ENCODE measurements around the gene ST6GALNAC2.

ST6GALNAC2 gene

DNA sequence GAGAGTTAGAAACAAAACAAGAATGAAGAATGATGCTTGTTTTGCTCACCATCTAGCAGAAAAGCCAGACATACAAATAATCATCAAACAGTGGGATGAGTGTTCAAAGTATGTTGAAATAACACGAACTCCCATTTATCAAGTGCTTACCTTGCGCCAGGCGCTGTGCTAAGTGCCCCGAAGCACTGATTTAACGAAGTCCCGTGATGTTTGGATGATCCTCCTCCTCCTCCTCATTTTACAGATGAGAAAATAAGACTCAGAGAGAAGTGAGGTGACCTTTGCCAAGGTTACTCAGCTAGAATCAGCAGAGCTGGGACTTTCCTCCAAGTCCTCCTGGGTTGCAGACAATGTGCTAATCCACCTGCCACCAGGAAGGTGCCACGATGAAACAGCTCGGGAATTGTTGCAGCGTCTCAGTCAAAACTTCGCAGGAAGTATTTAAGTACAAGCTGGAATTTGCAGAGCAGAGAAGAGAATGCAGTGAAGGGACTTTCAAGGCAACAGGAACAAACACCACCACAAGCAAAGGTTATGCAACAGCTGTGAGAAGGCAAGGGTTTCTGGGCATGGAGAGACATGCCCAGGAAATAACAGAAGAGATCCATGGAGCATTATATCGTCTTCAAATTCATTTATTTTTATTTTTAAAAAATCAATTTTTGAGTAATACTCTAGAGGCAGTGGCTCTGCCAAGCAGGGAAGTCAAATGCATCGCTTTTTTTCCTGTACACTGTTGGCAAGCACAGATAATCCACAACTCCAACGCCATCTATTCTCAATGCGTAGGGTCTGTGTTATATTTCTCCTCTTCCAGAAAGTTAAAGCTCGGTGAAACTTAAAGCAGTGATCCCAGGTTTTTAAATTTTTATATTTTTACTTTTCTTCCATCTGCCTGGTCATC lies 34.7 kb downstream of the ST6GALNAC2 start:
- no peak for DNase-seq

DNA sequence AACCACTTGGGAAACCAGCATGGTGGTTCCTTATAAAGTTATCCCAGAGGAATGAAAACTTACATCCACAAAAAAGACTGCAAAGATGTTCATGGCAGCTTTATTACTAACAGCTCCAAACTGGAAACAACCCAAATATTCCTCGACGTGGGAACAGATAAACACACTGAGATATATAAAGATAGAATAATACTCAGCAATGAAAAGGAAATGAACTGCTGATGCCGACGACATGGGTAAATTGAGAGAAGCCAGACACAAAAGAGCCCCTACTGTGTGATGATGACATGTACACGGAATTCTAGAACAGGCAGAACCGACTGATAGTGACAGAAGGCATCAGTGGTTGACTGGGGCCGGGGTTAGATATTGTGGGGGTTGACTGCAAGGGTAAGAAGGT lies 36.1 kb downstream of the ST6GALNAC2 start:
- no peak for DNase-seq

GRCh38 chr17:76549215-76549518 lies 36.5 kb downstream of the ST6GALNAC2 start:
- DNase-seq, result no peak

- no peak for DNase-seq
Observed at GRCh38 chr17:76548378-76549214, 37.1 kb downstream of the ST6GALNAC2 start.

DNA sequence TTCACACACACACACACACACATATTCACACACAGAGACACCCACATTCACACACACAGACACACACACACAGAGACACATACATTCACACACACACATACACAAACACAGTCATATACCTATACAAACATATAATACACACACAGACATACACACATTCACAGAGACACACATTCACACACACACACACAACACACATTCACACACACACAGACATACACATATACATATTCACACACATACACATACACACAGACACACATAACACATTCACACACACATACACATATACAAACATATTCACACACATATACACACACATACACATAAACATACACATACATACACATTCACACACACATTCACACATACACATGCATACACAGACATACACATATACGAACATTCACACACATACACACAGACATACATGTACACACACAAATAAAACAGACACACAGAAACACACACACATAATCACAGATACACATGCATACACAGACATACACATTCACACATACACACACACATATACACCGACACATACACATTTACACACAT lies 37.9 kb downstream of the ST6GALNAC2 start:
- DNase-seq, result no peak

DNA sequence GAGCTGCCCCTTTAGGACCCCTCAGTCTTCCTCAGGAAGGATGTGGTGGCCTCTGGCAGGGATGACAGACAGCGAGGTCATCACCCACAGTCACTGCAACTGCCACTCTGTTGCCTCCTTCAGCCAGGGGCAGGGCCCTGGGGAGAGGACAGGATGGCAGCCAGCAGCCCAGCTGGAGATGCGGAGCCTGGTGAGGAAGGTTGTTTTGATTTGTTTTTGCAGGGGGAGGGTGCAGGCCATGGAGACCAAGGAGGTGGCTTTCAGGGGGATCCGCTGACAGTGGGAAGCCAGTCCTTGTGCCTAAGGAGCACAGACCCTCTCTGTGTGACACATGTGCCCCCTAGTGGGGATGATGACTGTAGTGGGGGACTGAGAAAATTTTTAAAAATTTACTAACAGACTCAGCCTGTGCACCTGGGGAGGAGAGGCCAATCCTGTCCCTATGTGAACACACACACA lies 38.4 kb downstream of the ST6GALNAC2 start:
- peak; percentile 77 for DNase-seq

GRCh38 chr17:76546556-76547182 lies 39.0 kb downstream of the ST6GALNAC2 start:
- DNase-seq, result no peak

DNA sequence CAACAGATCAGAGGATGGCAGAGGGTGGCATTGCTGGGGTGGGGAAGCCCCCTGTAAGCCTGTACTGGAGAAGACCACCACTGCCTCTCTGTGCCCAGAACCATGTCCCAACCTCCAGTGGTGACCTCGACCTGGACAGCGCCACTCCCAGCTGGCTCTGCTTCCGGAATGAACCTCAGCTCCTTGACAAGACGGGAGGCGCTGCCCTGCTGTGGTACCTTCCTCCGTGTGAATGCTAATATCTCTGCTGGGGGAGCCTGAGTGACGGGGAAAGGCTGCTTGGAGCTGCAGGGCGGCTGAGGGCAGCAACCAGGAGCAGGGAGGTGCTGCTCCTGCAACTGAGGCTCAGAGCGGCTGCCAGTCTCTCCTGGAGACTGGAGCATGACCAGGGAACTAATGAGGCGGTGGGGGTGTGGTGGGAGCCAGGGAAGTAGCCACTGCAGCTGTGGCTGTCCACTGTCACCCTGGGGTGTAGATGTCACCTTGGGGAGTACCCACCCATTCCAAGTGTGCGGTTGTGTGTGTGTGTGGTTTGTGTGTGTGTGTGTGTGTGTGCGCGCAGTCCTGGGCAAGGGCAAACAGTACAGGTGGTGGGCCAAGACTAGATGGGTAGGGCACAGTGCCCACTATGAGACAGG lies 39.6 kb downstream of the ST6GALNAC2 start:
- no peak for DNase-seq

DNA sequence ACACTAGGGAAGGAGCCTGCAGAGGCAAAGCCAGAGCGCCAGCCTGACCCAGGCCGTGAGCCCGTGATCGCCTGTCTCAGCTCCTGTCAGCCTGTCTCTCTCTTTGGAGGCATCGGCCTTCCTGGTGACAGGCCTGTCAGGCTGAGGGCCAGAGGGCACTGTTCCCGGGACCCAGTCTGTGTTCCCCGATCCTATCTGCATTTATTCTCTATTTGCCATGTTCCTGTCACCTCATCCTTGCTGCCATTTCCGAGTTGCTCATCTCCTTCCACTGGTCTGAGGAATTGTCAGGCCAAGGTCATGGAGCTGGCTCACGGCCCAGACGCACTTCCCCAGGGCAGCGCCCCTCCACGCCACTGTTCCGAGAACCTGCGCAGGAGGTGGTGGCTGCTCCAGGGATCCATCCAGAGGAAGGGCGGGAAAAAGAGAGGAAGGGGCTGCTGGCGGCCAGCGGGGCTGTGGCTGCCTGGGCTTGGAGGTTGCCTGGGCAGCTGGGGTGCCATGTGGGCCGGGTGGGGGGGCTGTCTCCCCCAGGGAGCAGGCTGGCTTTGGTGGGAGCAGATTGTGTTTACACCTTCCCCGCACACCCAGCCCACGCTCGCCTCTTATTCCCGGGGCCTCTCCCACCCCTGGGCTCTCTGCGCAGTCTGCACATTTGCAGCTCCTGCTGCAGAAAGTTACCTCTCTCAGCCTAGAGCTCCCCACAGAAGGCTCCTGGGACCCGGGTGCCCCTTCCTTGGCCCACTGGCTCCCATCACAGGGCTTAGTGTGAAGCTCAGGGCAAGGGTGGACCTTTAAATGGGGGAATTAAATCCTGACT lies 40.9 kb downstream of the ST6GALNAC2 start:
- DNase-seq, result no peak

GRCh38 chr17:76543826-76544545 lies 41.7 kb downstream of the ST6GALNAC2 start:
- no peak for DNase-seq

GRCh38 chr17:76543482-76543825 lies 42.2 kb downstream of the ST6GALNAC2 start:
- no peak for DNase-seq

- DNase-seq, result no peak
Observed at GRCh38 chr17:76542984-76543383, 42.7 kb downstream of the ST6GALNAC2 start.

DNA sequence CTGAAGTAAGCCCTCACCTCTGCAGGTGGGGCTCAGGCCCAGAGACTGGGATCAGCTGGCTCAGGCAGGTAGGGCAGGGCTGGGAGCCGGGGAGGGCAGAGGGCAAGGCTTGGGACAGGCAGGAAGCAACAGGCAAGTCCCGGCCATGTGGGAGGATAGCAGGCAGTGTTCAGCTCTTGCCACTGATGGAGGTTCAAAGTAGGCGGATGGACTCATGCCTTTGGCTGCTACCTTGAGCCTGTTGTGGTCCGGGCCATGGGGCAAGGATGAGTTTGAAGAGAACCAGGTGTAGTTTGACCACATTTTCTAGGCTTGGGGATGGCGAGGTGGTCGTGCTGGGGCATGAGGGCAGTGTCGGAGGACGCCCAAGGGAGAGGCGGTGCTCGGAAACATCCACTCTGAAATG lies 43.1 kb downstream of the ST6GALNAC2 start:
- no peak for DNase-seq

GRCh38 chr17:76541739-76542454 lies 43.8 kb downstream of the ST6GALNAC2 start:
- no peak for DNase-seq

- DNase-seq, result no peak
Observed at GRCh38 chr17:76540381-76541300, 45.0 kb downstream of the ST6GALNAC2 start.

GRCh38 chr17:76539631-76540271 lies 45.9 kb downstream of the ST6GALNAC2 start, which contains the start of gene PRCD:
PRCD (plus strand) TSS chr17:76540044; CDS start chr17:76540142, 98 bp downstream.
- no peak for DNase-seq

GRCh38 chr17:76538941-76539570 lies 46.6 kb downstream of the ST6GALNAC2 start:
- DNase-seq, result no peak

DNA sequence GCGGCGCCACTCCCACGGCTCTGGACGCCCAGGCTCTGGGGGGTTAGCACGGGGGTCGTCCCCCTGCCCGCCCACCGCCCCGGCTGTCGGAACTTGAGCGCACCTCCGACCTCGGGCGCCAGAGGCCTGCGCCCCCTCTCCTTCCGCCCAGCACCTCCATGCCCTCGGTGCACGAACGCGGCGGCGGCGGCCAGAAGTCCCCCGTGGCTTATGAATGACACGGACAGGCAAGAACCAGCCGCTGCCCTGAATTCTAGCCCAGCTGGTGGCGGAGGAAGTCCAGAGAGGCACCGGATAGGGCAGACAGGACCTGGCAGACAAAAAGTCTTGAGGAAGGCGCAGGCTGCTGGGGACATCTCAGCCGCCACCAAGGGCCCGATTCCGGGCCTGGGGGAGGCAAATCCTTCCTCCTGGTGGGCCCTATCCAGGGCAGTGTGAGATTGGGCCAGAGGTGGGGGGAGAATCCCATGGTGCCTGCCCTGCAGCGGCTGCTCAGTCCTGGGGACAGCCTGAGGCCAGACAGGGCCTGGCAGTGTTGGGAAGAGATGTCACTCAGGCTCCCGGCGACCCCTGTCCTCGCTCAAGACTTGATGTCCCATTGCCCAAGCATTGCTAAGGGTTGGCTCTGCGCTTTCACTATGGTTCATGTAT lies 47.3 kb downstream of the ST6GALNAC2 start:
- DNase-seq, result no peak
